Jurkat, Clone E6-1 (cell line): ENCODE data around the gene ATF4.
A peak's percentile ranks its signal among the peaks of the same experiment; 100 is the strongest.

Experiments used
- DNase-seq: peaks from one replicate; pipeline ENCODE4 v3.0.0-alpha.2; 2011; ENCODE audit warnings: low read depth, low spot score
- H3K4me3 ChIP-seq: 2 replicates; pipeline ENCODE4 v1.5.1; 2011; ENCODE audit warnings: mild to moderate bottlenecking, low read length, control low read depth, moderate library complexity

ATF4 gene

DNA sequence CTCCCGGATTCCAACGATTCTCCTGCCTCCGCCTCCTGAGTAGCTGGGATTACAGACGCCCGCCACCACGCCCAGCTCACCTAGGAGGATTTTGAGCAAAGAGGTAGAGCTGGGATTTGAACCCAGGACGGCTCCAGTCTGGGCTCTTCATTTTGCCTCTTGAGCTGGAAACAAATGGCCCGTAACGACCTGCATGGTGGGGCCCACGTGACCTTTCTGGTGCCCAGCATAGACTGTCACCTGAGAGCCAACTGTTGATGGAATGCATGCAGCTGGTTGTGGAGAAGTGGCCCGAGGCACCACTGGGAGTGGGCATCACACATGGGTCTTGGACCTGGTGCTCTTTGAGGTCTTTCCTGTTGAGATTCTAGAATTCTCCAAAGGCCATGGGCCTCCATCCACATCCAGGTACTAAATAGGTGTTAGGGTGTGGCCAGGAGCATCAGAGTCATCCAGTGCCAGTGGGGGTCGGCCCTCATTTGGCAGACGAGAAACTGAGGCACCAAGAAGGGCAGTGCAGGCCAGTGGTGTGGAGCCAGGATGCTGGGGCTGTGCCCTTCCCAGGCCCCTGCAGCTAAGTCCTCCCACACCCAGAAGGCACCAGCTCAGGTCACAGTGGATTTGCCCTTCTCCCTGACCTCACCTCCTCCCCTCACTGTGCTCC lies 3.9 kb downstream of the ATF4 start:
- no peak overlapping the region for H3K4me3 ChIP-seq

GRCh38 chr22:39524753-39525657 lies 4.6 kb downstream of the ATF4 start:
- H3K4me3 ChIP-seq = no peak overlapping the region
- DNase-seq = no peak

More for the DNA sequence above, 3.9 kb downstream of the ATF4 start:
- DNase-seq = no peak

DNA sequence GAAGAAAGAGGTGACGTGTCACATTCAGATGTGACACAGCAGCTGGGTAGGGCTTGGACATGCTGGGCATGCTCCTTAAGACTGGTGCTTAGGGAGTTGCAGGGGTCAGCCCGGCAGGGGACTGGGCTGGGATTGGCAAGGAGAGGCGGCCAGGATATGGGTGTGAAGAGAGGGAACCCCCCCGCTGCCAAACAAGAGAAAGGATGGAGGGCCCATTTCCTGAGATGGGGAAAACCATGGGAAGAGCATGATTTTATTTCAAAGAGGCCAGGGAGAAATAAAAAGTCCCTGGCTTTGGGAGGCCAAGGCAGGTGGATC lies 5.3 kb downstream of the ATF4 start:
- no peak for DNase-seq

DNA sequence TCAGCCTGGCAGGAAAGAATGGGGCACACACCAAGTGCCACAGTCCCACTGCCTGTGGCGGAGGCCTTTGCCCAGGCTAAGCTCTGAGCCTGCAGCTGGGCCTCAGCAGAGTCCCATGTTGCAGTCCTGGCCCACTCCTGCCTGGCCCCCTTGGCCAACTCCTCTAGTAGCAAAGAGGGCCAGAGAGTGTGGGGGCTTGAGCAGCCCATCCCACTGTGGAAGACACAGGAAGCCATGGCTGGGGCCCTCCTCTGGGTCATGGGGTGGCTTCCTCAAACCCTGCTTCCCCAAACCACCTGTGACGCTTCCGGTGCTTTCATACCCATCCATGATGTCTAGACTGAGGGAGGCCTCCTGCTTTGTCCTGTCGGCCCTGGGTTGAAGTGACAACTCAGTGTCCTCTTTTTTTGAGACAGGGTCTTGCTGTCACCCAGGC lies 6.4 kb downstream of the ATF4 start:
- peak; percentile 53 for DNase-seq
- H3K4me3 ChIP-seq = no peak overlapping the region

More for the DNA sequence above, 5.3 kb downstream of the ATF4 start:
- no peak overlapping the region for H3K4me3 ChIP-seq

DNA sequence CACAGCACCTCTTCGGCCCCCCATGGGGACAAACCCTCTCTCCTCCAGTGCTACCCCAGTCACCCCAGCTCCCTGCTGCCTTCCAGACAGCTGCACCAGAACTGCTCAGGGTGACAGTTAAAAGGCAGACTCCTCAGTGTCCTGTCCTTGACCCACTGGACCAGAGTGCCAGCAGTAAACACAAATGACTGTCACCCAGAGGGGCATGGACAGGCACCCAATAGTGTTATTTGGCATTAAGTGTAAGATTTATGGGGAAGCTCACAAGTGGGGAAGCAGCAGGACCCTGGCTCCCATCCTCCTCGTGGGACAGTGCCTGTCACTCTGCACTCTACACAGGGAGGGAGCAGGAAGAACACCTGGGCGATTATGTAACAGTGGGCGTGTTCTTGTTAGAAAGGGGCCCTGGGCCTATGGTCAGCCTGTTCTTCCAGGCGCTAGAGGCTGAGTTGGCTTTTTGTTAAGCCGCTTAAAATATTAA lies 7.2 kb downstream of the ATF4 start:
- DNase-seq = no peak
- no peak overlapping the region for H3K4me3 ChIP-seq

DNA sequence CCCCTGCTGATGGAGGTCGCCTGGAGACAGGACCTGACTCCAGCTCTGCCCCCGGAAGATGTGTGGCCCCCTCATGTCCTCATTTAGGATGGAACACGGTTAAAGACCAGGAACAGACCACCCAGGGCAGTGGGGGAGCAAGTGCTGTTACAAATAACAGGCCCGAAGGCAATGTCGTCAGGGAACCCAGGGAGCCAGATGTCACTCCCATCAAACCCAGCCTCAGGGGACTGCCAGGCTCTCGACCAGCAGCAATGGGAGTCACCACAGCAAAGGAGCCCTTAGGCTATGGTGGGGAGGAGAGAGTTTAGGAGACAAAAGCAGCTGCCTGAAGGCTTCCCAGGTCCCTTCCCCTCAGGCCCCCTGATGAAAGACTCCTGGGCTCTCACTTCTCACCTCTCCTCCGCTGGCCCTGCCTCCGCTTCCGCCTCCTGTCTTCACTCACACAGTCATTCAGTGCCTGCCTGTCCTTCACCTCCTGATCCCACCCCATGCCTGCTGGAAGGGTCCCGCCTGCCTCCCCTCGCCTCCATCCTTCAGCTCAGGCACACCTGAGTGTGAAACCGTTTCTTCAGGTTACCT lies 7.8 kb downstream of the ATF4 start:
- no peak overlapping the region for H3K4me3 ChIP-seq
- DNase-seq = no peak

DNA sequence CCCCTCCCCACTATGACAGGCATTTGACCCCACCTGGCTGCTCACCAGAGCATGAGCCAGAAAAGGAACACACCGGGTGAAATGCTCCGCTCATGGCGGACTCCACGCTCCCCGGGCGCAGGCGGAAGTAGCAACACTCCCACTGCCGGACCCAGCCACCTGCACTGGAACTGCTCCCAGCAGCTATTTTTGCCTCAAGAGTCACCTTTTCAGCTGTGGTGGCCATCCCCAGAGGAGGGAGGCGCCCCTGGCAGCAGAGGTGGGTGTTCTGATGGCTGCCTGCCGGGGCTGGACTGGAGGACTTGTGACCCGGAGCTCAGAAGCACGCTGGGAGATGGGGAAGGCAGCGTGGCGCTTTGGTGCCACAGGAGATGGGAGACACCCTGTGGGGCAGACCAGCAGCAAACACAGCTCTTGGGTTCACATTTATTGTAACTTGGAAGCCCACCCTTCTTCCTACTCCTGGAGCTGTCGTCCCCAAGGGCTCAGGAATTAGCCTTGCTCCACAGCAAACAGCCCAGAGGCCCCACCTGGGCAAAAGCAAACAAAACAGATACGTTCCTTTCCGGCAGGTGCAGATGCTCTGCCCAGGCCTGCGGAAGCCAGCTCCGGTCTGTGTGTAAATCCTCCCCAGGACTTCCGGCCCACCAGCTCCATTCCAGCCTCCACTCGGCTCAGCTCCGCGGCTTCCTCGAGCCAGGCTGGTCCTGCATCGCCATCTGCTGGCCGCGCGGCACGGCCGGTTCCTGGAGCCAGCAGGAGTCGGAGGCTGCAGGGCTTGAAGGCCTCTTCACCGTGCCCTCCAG lies 8.5 kb downstream of the ATF4 start:
- DNase-seq = peak; percentile 94
- peak overlapping the region; percentile 21 for H3K4me3 ChIP-seq

DNA sequence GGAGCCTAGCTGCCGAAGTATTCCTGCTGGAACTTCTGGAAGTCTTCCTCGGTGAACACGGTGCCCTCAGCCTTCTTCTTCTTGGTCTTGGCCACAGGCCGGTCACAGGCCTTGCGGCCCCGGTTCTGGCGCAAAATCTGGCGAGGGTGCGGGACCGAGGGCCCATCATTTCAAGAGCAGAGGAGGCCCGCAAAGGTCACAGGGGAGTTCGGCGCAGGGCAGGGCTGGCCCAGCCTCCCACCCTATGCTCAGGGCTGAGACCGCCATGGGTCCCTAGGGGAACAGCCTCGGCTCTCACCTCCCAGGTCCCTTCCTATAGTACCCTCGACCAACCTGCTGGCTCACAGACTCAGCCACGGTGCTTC lies 9.1 kb downstream of the ATF4 start:
- no peak for DNase-seq
- H3K4me3 ChIP-seq = no peak overlapping the region

- no peak overlapping the region for H3K4me3 ChIP-seq
- no peak for DNase-seq
These were observed 9.8 kb downstream of the ATF4 start for GRCh38 chr22:39530116-39530515.

DNA sequence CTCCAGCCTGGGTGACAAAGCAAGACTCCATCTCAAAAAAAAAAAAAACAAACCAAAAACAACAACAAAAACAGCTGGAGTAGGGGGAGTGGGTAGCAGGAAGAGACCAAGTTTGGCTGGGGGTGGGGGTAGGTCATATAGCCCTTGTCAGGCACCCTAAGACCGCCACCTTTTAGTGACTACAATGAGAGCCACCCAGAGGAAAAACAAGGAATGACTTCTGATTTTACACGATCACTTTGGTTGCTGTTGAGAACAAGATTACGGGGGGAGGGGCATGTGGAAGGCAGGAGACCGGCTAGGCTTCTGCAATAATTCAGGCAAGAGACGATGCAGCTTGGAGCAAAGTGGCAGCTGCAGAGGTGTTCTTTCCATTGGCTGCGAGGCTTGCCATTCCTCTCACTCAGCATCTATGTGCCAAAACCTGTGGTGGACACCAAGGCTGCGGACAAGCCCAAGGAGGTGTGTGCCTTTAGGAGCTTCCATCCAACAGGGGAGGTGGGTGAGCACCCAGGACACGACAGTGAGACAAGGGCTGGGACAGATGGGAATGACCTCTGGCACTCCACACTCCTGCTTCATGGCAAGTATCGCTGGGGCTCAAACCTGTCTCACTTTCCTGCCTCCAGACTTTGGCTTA lies 10.4 kb downstream of the ATF4 start:
- peak overlapping the region; percentile 95 for H3K4me3 ChIP-seq
- DNase-seq = peak; percentile 77

GRCh38 chr22:39532215-39533073 lies 12.1 kb downstream of the ATF4 start, which contains the start of gene RPS19BP1:
RPS19BP1 (minus strand) TSS chr22:39532748; CDS start chr22:39532738, 10 bp downstream.
- peak within 1 kb of the TSS; percentile 95 for H3K4me3 ChIP-seq
- peak; percentile 100 for DNase-seq

- H3K4me3 ChIP-seq = no peak overlapping the region
- no peak for DNase-seq
These were observed 13.7 kb downstream of the ATF4 start for GRCh38 chr22:39534092-39534506.

- H3K4me3 ChIP-seq = peak overlapping the region; percentile 27
- peak; percentile 58 for DNase-seq
These were observed 14.4 kb downstream of the ATF4 start for GRCh38 chr22:39534591-39535356.

GRCh38 chr22:39535357-39535725 lies 15.0 kb downstream of the ATF4 start:
- no peak for DNase-seq
- H3K4me3 ChIP-seq = no peak overlapping the region

DNA sequence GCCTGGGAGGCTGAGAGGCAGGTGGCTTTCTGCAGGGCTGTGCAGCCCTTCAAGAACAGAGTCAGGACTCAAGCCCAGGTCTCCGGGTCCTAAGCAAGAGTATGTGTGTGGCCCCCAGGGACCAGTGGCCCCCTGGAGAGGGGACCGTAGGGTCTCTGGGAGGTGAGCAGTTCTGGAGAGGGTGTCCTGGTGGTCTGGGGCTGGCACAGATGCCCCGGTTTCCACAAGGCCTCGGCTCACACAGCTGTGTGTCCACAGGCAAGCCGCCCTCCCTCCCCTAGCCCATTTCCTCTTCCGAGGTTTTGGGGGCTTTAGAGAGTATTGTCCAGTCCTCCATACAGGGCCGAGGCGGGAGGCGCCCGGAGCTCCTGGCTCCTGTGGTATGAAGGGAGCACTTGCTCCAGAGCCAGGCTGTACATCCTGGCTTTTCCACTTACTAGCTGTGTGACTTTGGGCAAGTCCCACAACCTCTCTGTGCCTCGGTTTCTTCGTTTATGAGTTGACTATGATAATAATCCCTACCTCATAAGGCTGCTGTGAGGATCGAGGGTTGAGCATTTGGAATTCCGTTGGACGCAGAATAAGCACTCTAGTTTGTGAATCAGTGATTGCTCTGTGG lies 15.6 kb downstream of the ATF4 start:
- no peak for DNase-seq
- no peak overlapping the region for H3K4me3 ChIP-seq

DNA sequence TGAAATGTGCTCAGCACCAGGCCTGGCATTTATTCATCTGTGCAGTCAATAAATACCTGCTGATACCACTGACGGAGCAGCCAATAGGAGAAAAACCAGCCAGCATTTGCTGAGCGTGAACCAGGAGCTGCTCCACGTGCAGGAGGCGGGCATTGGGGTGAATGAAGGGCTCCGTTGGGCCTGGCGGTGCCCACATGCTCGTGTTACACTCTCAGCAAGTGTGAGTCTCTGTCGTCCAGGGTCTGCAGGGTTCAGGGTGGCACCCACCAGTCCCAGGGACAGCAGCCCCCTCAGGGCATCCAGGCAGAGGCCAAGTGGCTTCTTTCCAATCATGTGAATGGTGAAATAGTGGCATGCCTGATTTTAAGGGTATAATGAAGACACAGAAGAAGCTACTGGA lies 16.3 kb downstream of the ATF4 start:
- no peak for DNase-seq
- no peak overlapping the region for H3K4me3 ChIP-seq

DNA sequence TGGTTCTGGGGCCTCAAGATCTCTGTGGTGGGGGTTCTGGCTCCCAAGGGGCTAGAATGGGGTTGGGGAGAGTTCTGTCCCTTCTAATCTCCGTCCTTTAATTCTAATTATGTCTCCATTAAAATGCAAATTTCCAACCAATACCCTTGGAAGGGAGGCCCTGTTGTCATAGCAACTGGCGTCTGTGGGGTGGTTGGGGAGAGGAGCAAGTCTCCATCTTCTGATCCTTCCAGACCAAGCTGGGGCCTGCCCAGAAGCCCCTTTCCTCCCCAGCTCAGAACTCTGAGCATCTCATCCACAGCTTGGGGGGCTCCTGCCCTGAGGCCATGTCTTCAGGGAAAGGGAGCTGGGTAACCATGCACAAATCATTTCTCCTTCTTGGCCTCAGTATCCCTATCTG lies 17.6 kb downstream of the ATF4 start:
- DNase-seq = no peak
- no peak overlapping the region for H3K4me3 ChIP-seq
